Endometrial microvascular endothelial cells (primary cell): ENCODE measurements around the gene HSD17B4. TPM values are rescaled to one million over a fixed set of nuclear protein-coding genes. Genes with fewer than 3 reads are reported as not detected.
"Not testable (repeated sequence)": the region's sequence is repeated elsewhere in the genome, so short reads cannot be mapped to it uniquely, and the experiment has no call there.

ENCODE experiments used
- in situ Hi-C: cut with HindIII; loops from 2 replicates; pipeline ENCODE4 v1.10.0; 2017; ENCODE audit warnings: low sequenced_read_pairs, low pct_unique_long_range_greater_than_20kb; ENCODE audit errors: inconsistent ontology term
- total RNA-seq: library from RNA; depleted of rRNA; stranded (reverse); fragments of >200 nt; gene quantifications from one replicate; pipeline ENCODE4 v1.2.3, GENCODE V29; 2015; ENCODE audit errors: inconsistent ontology term

The HSD17B4 gene
- total RNA-seq = 103 TPM

DNA sequence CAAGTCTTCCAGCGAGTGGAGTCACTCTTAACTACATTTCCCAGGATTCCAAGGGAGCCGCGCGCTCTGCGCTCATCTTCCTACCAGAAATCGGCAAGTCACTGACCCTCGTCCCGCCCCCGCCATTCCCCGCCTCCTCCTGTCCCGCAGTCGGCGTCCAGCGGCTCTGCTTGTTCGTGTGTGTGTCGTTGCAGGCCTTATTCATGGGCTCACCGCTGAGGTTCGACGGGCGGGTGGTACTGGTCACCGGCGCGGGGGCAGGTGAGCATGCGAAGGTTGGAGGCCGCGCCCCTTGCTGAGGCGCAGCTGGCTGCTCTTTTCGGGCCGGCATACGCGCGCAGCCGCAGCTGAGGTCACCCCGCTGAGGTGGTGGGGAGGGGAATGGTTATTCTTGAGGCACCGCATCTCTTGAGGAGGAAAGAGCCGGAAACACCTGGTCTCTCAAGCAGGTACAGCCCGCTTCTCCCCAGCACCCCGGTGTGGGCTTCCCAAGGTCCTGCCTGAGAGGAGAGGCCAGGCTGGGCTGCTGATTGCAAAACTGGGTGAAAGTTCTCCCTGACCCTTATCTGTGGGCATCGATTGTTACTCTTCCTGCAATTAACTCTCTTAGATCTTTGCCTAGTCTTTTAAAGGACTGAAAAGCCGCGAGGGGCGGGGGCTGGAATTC, at the start of gene HSD17B4:
HSD17B4 (plus strand) TSS at position 125 of the 667 bp plus-strand sequence; CDS start at position 204, 79 bp downstream.
- in situ Hi-C loops = loop anchor here (25.0 kb wide), 1 partner anchor 1010 kb away; the partner anchor contains the start of gene PRR16

- in situ Hi-C loops = no loop called here
Observed at GRCh38 chr5:119402555-119402954, 49.7 kb upstream of the HSD17B4 start.

GRCh38 chr5:119404033-119404432, 48.3 kb upstream of the HSD17B4 start:
- in situ Hi-C loops = no loop called here

GRCh38 chr5:119405419-119405818, 46.9 kb upstream of the HSD17B4 start:
- in situ Hi-C loops = no loop called here

- in situ Hi-C loops = no loop called here
Observed at GRCh38 chr5:119406551-119407110, 45.7 kb upstream of the HSD17B4 start.

GRCh38 chr5:119409235-119409815, 43.0 kb upstream of the HSD17B4 start:
- in situ Hi-C loops = no loop called here

GRCh38 chr5:119410448-119411159, 41.7 kb upstream of the HSD17B4 start:
- in situ Hi-C loops = no loop called here

- in situ Hi-C loops = no loop called here
Observed at GRCh38 chr5:119411361-119412278, 40.7 kb upstream of the HSD17B4 start.

DNA sequence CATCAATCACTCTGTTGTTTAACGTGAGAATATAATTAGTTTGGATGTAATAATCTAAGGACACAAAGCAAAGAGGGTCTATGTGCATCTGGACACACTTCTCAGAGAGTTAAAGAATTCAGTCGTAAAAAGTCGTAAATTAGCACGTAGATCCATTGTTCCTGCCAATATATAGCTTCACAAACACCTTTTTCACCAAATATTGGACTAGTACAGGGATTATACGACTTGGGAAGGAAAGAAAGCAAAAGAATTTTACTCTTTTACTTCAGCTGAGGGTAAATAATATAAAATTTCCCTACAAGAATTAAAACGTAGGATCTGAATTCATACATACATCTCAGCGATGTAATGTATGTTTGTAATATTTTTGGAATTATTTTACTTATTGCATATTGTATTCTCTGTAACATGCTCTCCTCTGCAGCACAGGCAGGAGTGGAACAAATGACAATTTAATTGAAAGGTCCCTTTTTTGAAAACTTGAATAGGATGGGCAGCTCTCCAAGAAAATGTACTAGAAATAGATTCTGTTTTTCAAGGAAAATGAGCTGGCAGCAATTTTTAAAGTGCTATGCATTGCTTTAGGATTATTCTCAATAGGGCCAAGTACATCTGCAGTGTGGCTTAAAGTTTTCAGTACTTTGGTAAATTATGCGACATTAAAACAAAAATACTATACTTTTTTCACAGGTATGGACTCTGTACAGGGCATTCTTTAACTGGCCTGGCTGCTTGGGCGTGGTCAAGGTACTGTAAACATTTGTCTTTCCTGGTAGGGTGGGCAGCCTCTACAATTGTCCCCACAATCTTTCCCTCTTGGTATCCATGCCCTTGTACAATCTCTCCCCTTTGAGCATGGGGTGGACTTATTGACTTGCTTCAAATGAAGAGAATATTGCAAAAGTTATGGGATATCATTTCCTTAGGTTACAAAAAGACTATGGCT, 39.7 kb upstream of the HSD17B4 start:
- in situ Hi-C loops = no loop called here

GRCh38 chr5:119414124-119414734, 38.1 kb upstream of the HSD17B4 start:
- in situ Hi-C loops = not testable (repeated sequence)

DNA sequence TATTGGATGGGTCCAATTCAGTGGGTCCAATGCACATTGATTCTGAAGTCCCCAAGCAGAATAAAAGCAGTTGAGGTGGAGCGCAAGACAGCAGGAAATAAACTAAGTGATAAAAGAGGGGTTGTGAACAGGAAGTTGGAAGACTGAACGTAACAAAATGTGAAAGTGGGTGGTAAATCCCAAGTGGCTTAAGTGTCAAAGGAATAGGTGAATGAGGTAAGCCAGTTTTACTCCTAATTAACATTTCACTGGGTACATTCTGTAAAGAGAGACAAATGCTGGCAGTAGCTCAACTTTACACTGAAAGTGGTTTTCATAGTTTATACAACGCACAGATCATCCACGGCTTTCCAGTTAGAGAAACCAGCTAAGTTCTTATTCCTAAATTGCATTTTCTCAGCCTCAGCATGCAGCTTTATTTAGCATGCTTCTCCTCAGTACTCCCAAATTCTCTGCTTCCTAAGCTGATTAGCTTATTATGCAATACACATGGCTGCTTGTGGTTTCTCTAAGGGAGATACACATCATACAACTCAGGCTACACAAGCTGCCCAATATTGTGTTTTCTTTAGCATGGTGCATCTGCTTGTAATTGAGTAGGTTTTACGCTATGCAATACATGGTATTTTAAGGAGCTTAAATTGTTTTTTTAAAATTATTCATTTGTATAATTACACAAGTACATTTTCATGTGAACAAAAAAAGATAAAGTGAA, 34.2 kb upstream of the HSD17B4 start:
- in situ Hi-C loops = no loop called here

DNA sequence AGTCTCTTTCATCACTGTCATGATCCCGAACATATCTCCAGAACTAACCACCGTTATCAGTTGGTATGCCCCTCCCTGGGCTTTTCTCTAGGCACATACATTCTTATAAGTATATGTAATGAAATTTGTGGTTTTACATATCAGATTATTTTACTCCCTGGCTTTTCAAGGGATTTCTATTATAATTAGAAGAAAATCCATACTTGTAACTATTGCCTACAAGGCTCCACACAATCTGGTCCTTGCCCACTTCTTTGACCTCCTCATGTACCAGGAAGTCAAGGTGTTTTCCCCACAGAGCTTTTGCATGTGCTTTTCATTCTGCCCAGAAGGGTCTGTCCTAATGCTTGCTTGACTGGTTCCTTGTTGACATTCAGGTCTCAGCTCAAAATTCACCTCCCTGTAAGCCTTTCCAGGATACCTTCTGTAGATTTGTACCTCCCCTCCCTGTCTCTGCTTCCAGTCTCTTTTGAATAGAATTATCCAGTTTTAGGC, 33.6 kb upstream of the HSD17B4 start:
- in situ Hi-C loops = no loop called here

- in situ Hi-C loops = no loop called here
Observed at GRCh38 chr5:119420169-119420568, 32.1 kb upstream of the HSD17B4 start.

DNA sequence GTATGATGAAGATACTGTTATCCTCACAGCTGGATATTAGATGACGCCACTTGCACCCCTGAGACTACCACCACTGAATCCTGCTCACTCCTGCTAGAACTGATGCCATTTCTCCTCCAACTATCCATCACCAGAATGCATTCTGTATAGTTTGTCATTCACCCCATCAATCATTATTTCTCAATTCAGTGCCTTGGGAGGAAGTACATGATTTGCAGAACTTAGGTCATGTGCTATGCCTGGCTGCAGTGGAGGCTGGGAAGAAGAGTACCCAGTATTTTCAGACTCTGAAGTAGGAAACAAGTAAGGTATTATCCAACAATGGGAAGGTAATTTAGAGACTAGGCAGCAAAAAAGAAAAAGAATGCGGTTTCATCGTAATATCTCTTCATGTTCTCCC, 26.2 kb upstream of the HSD17B4 start:
- in situ Hi-C loops = no loop called here

DNA sequence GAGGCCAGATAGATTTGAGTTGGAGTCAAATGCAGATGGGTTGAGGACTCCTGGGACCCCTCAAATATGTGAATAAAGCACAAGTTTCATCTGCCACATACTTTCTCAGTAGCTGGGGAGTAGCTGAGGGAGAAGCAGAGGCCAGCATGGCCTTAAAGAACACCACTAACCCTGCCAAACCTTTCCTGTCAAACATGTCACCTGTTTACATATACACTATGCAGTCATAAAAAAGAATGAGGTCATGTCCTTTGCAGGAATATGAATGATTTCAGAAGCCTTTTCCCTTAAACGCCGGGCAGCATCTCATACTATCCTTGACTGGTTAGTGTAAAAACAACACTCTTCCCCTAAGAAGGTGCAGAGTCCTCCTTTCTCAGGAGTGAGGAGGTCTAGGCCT, 25.2 kb upstream of the HSD17B4 start:
- in situ Hi-C loops = no loop called here

DNA sequence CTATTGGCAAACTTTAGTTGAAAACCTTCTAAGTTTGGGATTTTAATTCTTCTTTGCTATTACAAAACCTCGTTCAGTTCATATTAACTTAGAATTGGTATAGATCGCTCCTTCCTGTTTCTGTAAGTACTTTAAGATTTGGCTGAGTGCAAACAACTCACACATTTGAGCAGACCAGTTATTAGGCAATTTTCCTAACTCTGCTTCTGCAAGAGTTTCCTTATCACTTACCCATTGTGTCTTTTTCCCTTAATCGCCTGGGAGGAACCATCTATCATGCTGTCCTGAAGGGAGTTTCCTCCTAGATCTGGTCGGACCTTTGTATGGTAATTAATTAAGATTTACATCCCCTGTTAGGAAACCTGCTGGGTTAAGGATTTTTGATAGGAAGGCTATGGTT, 24.7 kb upstream of the HSD17B4 start:
- in situ Hi-C loops = not testable (repeated sequence)

- in situ Hi-C loops = not testable (repeated sequence)
Observed at GRCh38 chr5:119428166-119428565, 24.1 kb upstream of the HSD17B4 start.
